CD4-positive, alpha-beta T cell treated with Interleukin-15 for 1 hour (primary cell): ENCODE data around the gene KASH5.
A peak's percentile ranks its signal among the peaks of the same experiment; 100 is the strongest.

ENCODE experiments used
- DNase-seq: peaks from one replicate; pipeline ENCODE4 v3.0.0-alpha.2; 2020

Gene KASH5

GRCh38 chr19:49396738-49397505, 8.9 kb downstream of the KASH5 start:
- no peak for DNase-seq

GRCh38 chr19:49398001-49398615, 10.1 kb downstream of the KASH5 start:
- no peak for DNase-seq

GRCh38 chr19:49398931-49399330, 10.9 kb downstream of the KASH5 start:
- no peak for DNase-seq

GRCh38 chr19:49400029-49400428, 12.0 kb downstream of the KASH5 start:
- no peak for DNase-seq

GRCh38 chr19:49403404-49404187, 15.5 kb downstream of the KASH5 start:
- DNase-seq: no peak

GRCh38 chr19:49407079-49407478, 19.0 kb downstream of the KASH5 start:
- DNase-seq: no peak

GRCh38 chr19:49407482-49408015, 19.5 kb downstream of the KASH5 start:
- no peak for DNase-seq

- no peak for DNase-seq
These were observed 20.9 kb downstream of the KASH5 start for GRCh38 chr19:49408816-49409440.

- DNase-seq: peak; percentile 43
These were observed 21.5 kb downstream of the KASH5 start for GRCh38 chr19:49409441-49410029.

GRCh38 chr19:49411681-49412326, 23.8 kb downstream of the KASH5 start:
- no peak for DNase-seq

GRCh38 chr19:49413348-49413747, 25.3 kb downstream of the KASH5 start:
- DNase-seq: no peak

GRCh38 chr19:49414256-49414655, 26.2 kb downstream of the KASH5 start:
- no peak for DNase-seq

- no peak for DNase-seq
These were observed 27.2 kb downstream of the KASH5 start for GRCh38 chr19:49415102-49415809.

GRCh38 chr19:49415810-49416200, 27.8 kb downstream of the KASH5 start:
- DNase-seq: no peak

GRCh38 chr19:49417088-49417487, 29.0 kb downstream of the KASH5 start:
- no peak for DNase-seq

- no peak for DNase-seq
These were observed 30.5 kb downstream of the KASH5 start for GRCh38 chr19:49418511-49418910.

- DNase-seq: no peak
These were observed 31.1 kb downstream of the KASH5 start for GRCh38 chr19:49419173-49419572.

GRCh38 chr19:49420227-49420626, 32.2 kb downstream of the KASH5 start:
- no peak for DNase-seq

GRCh38 chr19:49421039-49421877, 33.2 kb downstream of the KASH5 start:
- DNase-seq: peak; percentile 36

- DNase-seq: no peak
These were observed 33.8 kb downstream of the KASH5 start for GRCh38 chr19:49421878-49422202.
